PC-9 (cell line): ENCODE data around the gene FES.

ENCODE experiments used
- CTCF ChIP-seq: fragments of 200-600 bp; sonication (generic); conservative IDR thresholded peaks from 2 replicates; pipeline ENCODE4 v1.6.1; 2017; ENCODE audit warnings: mixed run types, antibody characterized with exemption, mild to moderate bottlenecking, moderate library complexity
- EZH2 ChIP-seq: fragments of 200-600 bp; sonication (generic); IDR thresholded peaks from 2 replicates; pipeline ENCODE4 v1.8.0; 2017; ENCODE audit warnings: antibody characterized with exemption, low read depth

- TF ChIP-seq CTCF (peak; percentile 88), EZH2 (no peak)
These were observed 47.7 kb downstream of the FES start, which contains the start of gene HDDC3 for GRCh38 chr15:90931828-90932659.
